HEK293 (cell line): ENCODE data around the gene SLC36A1.

Experiments
- YY1 ChIP-seq: fragments of 450-650 bp; formaldehyde crosslinking; IDR thresholded peaks from 2 replicates; pipeline ENCODE4 v1.5.1; 2018; ENCODE audit warnings: missing biosample characterization, missing genetic modification characterization
- ZFHX2 ChIP-seq: fragments of 450-650 bp; formaldehyde crosslinking; conservative IDR thresholded peaks from 2 replicates; pipeline ENCODE4 v1.5.1; 2016; ENCODE audit warnings: missing biosample characterization, missing genetic modification characterization
- ZSCAN16 ChIP-seq: fragments of 450-650 bp; formaldehyde crosslinking; IDR thresholded peaks from 2 replicates; pipeline ENCODE4 v1.5.1; 2016; ENCODE audit warnings: missing biosample characterization, missing genetic modification characterization
- TF ChIP-seq, protein P1 (sequence below): fragments of 450-650 bp; formaldehyde crosslinking; IDR thresholded peaks from 2 replicates; pipeline ENCODE4 v1.5.1; 2016; ENCODE audit warnings: missing biosample characterization, missing genetic modification characterization
- TF ChIP-seq, protein P2 (sequence below): sonication (generic); formaldehyde crosslinking; IDR thresholded peaks from 2 replicates; pipeline ENCODE4 v1.8.1; 2022; ENCODE audit warnings: mild to moderate bottlenecking, moderate library complexity, missing genetic modification reagents

DNA sequence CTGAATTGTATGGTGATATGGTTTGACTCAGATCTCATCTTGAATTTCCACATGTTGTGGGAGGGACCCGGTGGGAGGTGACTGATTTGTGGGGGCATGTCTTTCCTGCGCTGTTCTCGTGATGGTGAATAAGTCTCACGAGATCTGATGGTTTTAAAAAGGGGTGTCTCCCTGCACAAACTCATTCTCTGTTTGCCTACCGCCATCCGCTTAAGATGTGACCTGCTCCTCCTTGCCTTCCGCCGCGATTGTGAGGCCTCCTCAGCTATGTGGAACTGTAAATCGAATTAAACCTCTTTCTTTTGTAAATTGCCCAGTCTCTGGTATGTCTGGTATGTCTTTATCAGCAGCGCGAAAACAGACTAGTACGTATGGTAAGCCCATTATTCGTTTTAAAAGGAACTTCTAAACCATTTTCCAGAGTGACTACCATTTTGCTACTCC is 48.7 kb downstream of the SLC36A1 start:
- TF ChIP-seq, protein P1, sequence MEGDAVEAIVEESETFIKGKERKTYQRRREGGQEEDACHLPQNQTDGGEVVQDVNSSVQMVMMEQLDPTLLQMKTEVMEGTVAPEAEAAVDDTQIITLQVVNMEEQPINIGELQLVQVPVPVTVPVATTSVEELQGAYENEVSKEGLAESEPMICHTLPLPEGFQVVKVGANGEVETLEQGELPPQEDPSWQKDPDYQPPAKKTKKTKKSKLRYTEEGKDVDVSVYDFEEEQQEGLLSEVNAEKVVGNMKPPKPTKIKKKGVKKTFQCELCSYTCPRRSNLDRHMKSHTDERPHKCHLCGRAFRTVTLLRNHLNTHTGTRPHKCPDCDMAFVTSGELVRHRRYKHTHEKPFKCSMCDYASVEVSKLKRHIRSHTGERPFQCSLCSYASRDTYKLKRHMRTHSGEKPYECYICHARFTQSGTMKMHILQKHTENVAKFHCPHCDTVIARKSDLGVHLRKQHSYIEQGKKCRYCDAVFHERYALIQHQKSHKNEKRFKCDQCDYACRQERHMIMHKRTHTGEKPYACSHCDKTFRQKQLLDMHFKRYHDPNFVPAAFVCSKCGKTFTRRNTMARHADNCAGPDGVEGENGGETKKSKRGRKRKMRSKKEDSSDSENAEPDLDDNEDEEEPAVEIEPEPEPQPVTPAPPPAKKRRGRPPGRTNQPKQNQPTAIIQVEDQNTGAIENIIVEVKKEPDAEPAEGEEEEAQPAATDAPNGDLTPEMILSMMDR, result no peak
- TF ChIP-seq ZFHX2 (tag by site-specific recombination), result no peak
- TF ChIP-seq ZSCAN16 (tag by site-specific recombination), result no peak
- TF ChIP-seq YY1 (tag by site-specific recombination), result no peak
- TF ChIP-seq, protein P2, sequence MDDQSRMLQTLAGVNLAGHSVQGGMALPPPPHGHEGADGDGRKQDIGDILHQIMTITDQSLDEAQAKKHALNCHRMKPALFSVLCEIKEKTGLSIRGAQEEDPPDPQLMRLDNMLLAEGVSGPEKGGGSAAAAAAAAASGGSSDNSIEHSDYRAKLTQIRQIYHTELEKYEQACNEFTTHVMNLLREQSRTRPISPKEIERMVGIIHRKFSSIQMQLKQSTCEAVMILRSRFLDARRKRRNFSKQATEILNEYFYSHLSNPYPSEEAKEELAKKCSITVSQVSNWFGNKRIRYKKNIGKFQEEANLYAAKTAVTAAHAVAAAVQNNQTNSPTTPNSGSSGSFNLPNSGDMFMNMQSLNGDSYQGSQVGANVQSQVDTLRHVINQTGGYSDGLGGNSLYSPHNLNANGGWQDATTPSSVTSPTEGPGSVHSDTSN, result no peak
